ENCODE measurements around the gene FGFR4.

GRCh38 chr5:177070536-177071191, 16.1 kb upstream of the FGFR4 start:
- no peak for TF ChIP-seq CTCF (conservative IDR thresholded peaks at IDR 0.05)
- no peak for TF ChIP-seq ZFX (IDR thresholded peaks at IDR 0.05)

Data from C4-2B (cell line).